MM.1S (cell line): ENCODE measurements around the gene KCNH2.
A peak's percentile ranks its signal among the peaks of the same experiment; 100 is the strongest.

Source experiments
- EZH2phosphoT487 ChIP-seq: fragments of 300-600 bp; sonication (generic); IDR thresholded peaks from 2 replicates; pipeline ENCODE4 v1.6.1; 2018; ENCODE audit warnings: antibody characterized with exemption, low read length
- TF ChIP-seq, protein P1 (sequence below): fragments of 300-600 bp; sonication (generic); IDR thresholded peaks from 2 replicates; pipeline ENCODE4 v1.5.1; 2016; ENCODE audit warnings: antibody characterized with exemption, low read length, mixed read lengths

DNA sequence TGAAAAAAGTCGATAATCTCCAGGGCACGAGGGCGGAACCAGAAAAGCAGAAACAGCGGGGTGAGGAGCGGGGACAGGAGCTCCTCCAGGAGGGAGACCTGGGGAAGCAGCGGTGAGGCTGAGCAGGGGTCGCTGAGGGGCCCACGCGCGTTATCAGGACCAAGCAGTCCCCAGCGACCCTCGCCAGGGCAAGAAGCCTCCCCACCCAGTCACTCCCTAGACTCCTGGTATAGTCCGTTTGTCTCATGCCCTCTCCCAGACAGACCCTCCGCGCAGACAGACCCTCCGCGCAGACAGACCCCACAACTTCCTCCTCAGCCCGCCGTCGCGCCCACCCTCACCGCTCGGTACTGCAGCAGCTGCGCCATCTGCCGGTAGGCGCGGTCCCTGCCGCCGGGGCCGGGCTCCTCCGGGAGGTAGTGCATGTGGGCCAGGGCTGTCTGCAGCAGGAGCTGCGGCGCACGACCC lies 39.9 kb upstream of the KCNH2 start:
- no peak for TF ChIP-seq EZH2phosphoT487
- TF ChIP-seq, protein P1, sequence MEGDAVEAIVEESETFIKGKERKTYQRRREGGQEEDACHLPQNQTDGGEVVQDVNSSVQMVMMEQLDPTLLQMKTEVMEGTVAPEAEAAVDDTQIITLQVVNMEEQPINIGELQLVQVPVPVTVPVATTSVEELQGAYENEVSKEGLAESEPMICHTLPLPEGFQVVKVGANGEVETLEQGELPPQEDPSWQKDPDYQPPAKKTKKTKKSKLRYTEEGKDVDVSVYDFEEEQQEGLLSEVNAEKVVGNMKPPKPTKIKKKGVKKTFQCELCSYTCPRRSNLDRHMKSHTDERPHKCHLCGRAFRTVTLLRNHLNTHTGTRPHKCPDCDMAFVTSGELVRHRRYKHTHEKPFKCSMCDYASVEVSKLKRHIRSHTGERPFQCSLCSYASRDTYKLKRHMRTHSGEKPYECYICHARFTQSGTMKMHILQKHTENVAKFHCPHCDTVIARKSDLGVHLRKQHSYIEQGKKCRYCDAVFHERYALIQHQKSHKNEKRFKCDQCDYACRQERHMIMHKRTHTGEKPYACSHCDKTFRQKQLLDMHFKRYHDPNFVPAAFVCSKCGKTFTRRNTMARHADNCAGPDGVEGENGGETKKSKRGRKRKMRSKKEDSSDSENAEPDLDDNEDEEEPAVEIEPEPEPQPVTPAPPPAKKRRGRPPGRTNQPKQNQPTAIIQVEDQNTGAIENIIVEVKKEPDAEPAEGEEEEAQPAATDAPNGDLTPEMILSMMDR: peak; percentile 100
